Neural cell (in vitro differentiated cells): ENCODE results near the gene NPW. TPM values are rescaled to one million over a fixed set of nuclear protein-coding genes. Genes with fewer than 3 reads are reported as not detected.

Source experiments
- H2AFZ ChIP-seq: fragments of 200-600, 300-800 bp; sonication (generic), shearing (Covaris generic); 2 replicates; pipeline ENCODE4 v1.6.0; 2014; ENCODE audit warnings: low read depth, mild to moderate bottlenecking, antibody characterized with exemption, low read length, moderate library complexity
- H3F3A ChIP-seq: fragments of 200-600 bp; shearing (Covaris generic); 2 replicates; pipeline ENCODE4 v1.6.1; 2016; ENCODE audit warnings: mild to moderate bottlenecking, moderate library complexity, mixed read lengths, antibody characterized with exemption, low read length; ENCODE audit not compliant: insufficient read depth, poor library complexity, severe bottlenecking
- H3K27ac ChIP-seq: fragments of 200-600, 300-800 bp; sonication (generic), shearing (Covaris generic); 2 replicates; pipeline ENCODE4 v1.5.1; 2014; ENCODE audit warnings: mild to moderate bottlenecking, low read length, moderate library complexity
- H3K27me3 ChIP-seq: fragments of 300-800, 200-600 bp; sonication (generic), shearing (Covaris generic); 2 replicates; pipeline ENCODE4 v1.6.0; 2014; ENCODE audit warnings: mild to moderate bottlenecking, low read depth, low read length, moderate library complexity; ENCODE audit not compliant: insufficient read depth
- H3K36me3 ChIP-seq: fragments of 300-800, 200-600 bp; sonication (generic), shearing (Covaris generic); 2 replicates; pipeline ENCODE4 v1.5.1; 2014; ENCODE audit warnings: mild to moderate bottlenecking, antibody characterized with exemption, low read length, moderate library complexity; ENCODE audit not compliant: insufficient read depth
- H3K4me2 ChIP-seq: fragments of 300-800, 200-600 bp; sonication (generic), shearing (Covaris generic); 2 replicates; pipeline ENCODE4 v1.6.0; 2014; ENCODE audit warnings: mild to moderate bottlenecking, low read length
- H3K4me3 ChIP-seq: fragments of 300-800, 200-600 bp; sonication (generic), shearing (Covaris generic); 2 replicates; pipeline ENCODE4 v1.5.1; 2014; ENCODE audit warnings: mild to moderate bottlenecking, low read length, moderate library complexity
- H3K79me2 ChIP-seq: fragments of 200-600 bp; shearing (Covaris generic); replicated peaks from 2 replicates; pipeline ENCODE4 v1.6.0; 2014; ENCODE audit warnings: mild to moderate bottlenecking, low read length, moderate library complexity; ENCODE audit not compliant: insufficient read depth
- H3K9ac ChIP-seq: fragments of 300-800, 200-600 bp; sonication (generic), shearing (Covaris generic); 2 replicates; pipeline ENCODE4 v1.6.1; 2016; ENCODE audit warnings: mild to moderate bottlenecking, low read length, mixed read lengths
- H3K9me2 ChIP-seq: fragments of 200-600 bp; shearing (Covaris generic); 2 replicates; pipeline ENCODE4 v1.6.1; 2016; ENCODE audit warnings: mild to moderate bottlenecking, low read length, mixed read lengths; ENCODE audit not compliant: insufficient read depth
- H3K9me3 ChIP-seq: fragments of 200-600, 300-800 bp; sonication (generic), shearing (Covaris generic); 2 replicates; pipeline ENCODE4 v1.6.1; 2016; ENCODE audit warnings: mild to moderate bottlenecking, mixed run types, low read length, moderate library complexity, mixed read lengths
- H4K20me1 ChIP-seq: fragments of 200-600 bp; shearing (Covaris generic); 2 replicates; pipeline ENCODE4 v1.6.1; 2016; ENCODE audit warnings: mild to moderate bottlenecking, mixed run types; ENCODE audit not compliant: insufficient read depth
- EP300 ChIP-seq: fragments of 450-650 bp; conservative IDR thresholded peaks from 2 replicates; pipeline ENCODE4 v1.6.1; 2014; ENCODE audit warnings: antibody characterized with exemption, mild to moderate bottlenecking, moderate library complexity; ENCODE audit not compliant: poor library complexity, severe bottlenecking
- EZH2 ChIP-seq: fragments of 200-600, 300-800 bp; shearing (Covaris generic), sonication (generic); IDR thresholded peaks from 2 replicates; pipeline ENCODE4 v1.6.1; 2014; ENCODE audit warnings: antibody characterized with exemption, low read length, borderline replicate concordance, mild to moderate bottlenecking; ENCODE audit not compliant: insufficient read depth, poor library complexity, severe bottlenecking
- MXI1 ChIP-seq: fragments of 450-650 bp; conservative IDR thresholded peaks from 2 replicates; pipeline ENCODE4 v1.6.1; 2014; ENCODE audit warnings: antibody characterized with exemption, mild to moderate bottlenecking; ENCODE audit not compliant: poor library complexity, severe bottlenecking
- POLR2AphosphoS5 ChIP-seq: IDR thresholded peaks from 2 replicates; pipeline ENCODE4 v1.6.1; 2012
- RAD21 ChIP-seq: fragments of 450-650 bp; conservative IDR thresholded peaks from 2 replicates; pipeline ENCODE4 v1.6.1; 2014; ENCODE audit warnings: antibody characterized with exemption, mild to moderate bottlenecking, moderate library complexity
- SMC3 ChIP-seq: fragments of 450-650 bp; conservative IDR thresholded peaks from 2 replicates; pipeline ENCODE4 v1.6.1; 2014; ENCODE audit warnings: antibody characterized with exemption, mild to moderate bottlenecking, moderate library complexity; ENCODE audit not compliant: poor library complexity
- TAF1 ChIP-seq: IDR thresholded peaks from 2 replicates; pipeline ENCODE4 v1.6.1; 2012; ENCODE audit warnings: low read depth
- polyA plus RNA-seq: library from polyadenylated mRNA; depleted of rRNA; stranded (reverse); fragments of >200 nt; gene quantifications from 2 replicates; pipeline ENCODE4 v1.2.3, GENCODE V29; 2014
- TF ChIP-seq, protein P1 (sequence below): fragments of 450-650 bp; IDR thresholded peaks from 2 replicates; pipeline ENCODE4 v1.5.1; 2014; ENCODE audit warnings: antibody characterized with exemption, mild to moderate bottlenecking, moderate library complexity; ENCODE audit not compliant: poor library complexity, severe bottlenecking
- TF ChIP-seq, protein P2 (sequence below): IDR thresholded peaks from 2 replicates; pipeline ENCODE4 v1.6.1; 2012; ENCODE audit warnings: borderline replicate concordance

Gene NPW
- polyA plus RNA-seq, 1 donor from 2014 or later = not detected

DNA sequence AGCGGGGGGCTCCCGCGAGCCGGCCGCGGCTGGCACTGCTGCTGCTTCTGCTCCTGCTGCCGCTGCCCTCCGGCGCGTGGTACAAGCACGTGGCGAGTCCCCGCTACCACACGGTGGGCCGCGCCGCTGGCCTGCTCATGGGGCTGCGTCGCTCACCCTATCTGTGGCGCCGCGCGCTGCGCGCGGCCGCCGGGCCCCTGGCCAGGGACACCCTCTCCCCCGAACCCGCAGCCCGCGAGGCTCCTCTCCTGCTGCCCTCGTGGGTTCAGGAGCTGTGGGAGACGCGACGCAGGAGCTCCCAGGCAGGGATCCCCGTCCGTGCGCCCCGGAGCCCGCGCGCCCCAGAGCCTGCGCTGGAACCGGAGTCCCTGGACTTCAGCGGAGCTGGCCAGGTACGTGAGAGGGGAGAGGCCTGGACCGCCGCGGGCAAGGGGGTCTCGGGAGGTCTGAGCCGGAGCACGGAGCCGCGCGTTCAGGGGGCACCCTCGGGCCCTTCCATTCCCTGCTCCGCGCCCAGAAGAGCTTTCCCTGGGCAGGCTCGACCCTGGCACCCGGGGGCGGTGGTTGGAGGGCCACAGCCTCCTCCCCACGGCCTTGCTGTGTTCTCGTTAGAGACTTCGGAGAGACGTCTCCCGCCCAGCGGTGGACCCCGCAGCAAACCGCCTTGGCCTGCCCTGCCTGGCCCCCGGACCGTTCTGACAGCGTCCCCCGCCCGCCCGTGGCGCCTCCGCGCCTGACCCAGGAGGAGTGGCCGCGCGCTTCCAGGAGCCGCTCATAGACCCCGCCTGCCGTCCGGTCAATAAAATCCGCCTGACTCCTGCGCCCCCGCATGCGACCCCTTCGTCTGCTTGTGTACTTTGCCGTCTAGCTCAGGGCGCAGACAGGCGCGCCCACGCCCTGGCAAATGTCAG lies 591 bp downstream of the NPW start:
- Histone ChIP-seq H3K27ac (no peak overlapping the region), H3K79me2 (no peaks in the 10 kb centered on the region), H3K4me3 (peak overlapping the region; percentile 31), H2AFZ (no peak overlapping the region), H3K9ac (no peak overlapping the region), H3K36me3 (no peaks in the 10 kb centered on the region), H3K9me2 (no peaks in the 10 kb centered on the region), H3K9me3 (no peaks in the 10 kb centered on the region), H4K20me1 (no peaks in the 10 kb centered on the region), H3F3A (no peaks in the 10 kb centered on the region), H3K27me3 (peaks cover 41% of the 10 kb centered on the region), H3K4me2 (no peak overlapping the region)
- no peak for TF ChIP-seq RAD21
- TF ChIP-seq MXI1 = peak; percentile 42
- TF ChIP-seq EZH2 = no peak

DNA sequence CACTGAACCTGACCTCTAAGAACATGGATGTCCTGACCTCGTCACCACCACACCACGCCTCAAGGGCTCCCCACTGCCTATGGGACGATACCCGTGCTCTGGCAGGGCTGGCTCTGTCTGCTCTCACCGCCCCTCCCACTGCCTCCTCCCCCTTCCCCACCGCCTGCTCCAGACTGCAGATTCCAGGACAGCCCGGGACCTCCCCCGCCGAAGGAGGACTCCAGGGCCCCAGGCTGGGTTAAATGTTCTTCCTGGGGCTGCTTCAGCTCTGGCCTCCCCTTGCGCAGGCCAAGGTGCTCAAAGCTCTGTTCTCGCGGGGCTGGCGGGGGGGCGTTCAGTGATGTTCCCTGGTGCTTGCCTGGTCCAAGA lies 3.1 kb downstream of the NPW start:
- Histone ChIP-seq H3K27ac (no peak overlapping the region), H3K27me3 (peaks cover 53% of the 10 kb centered on the region), H3K36me3 (no peaks in the 10 kb centered on the region), H3K9me3 (no peaks in the 10 kb centered on the region), H2AFZ (no peak overlapping the region), H3K4me2 (no peak overlapping the region), H3K79me2 (no peaks in the 10 kb centered on the region), H4K20me1 (no peaks in the 10 kb centered on the region), H3K9me2 (no peaks in the 10 kb centered on the region), H3F3A (no peaks in the 10 kb centered on the region), H3K9ac (peak overlapping the region; percentile 44), H3K4me3 (peak overlapping the region; percentile 52)
- no peak for TF ChIP-seq TAF1

DNA sequence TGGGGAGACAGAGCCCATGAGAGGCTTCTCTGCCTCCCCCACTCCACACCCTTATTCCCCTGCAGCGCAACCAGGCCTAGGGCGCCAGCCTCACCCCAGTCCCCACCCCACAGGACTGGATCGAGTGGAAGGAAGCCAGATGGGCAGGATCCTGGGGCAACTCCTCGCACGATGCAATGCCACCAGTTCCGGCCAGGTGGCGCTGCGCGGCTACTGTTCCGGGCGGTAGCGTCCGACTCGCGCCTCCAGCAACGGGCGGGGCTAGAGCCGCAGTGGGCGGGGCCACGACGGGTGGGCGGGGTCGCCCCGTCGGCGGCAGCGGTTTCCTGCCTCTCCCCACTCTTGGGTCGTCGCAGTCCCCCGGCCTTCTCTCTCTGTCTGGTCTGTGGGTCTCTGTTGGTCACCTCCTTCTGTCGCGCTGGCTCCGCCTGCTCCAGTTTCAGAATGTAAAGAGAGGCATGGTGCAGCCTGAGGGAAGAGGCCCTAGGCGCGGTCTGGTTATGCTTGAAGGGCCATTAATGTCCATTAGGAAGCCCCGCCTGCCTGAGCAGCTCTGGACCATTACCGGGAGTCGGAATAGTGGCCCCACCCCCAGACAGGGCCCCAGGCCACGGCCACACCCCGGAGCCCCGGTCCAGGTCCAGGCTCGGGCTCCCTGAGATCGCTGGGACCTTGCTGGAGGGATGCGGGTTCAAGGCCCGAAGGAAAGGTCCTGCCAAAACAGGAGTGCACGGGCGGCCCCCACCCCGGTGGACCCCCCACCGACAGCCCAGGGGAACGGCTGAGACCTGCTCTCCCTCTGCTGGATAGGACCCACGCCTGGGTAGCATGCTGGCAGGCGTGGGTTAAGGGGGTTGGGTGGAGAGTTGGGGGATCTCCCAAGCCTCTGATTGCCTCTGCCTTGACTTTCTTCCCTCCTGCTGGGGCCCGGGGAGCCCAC lies 3.8 kb downstream of the NPW start:
- Histone ChIP-seq H3K27ac (no peak overlapping the region), H3K4me3 (peak overlapping the region; percentile 52), H3K36me3 (no peaks in the 10 kb centered on the region), H4K20me1 (no peaks in the 10 kb centered on the region), H3K9me2 (no peaks in the 10 kb centered on the region), H3K4me2 (no peak overlapping the region), H3K9me3 (no peaks in the 10 kb centered on the region), H3K9ac (peak overlapping the region; percentile 44), H3K79me2 (no peaks in the 10 kb centered on the region), H3F3A (no peaks in the 10 kb centered on the region), H2AFZ (no peak overlapping the region), H3K27me3 (peaks cover 55% of the 10 kb centered on the region)
- TF ChIP-seq, protein P1, sequence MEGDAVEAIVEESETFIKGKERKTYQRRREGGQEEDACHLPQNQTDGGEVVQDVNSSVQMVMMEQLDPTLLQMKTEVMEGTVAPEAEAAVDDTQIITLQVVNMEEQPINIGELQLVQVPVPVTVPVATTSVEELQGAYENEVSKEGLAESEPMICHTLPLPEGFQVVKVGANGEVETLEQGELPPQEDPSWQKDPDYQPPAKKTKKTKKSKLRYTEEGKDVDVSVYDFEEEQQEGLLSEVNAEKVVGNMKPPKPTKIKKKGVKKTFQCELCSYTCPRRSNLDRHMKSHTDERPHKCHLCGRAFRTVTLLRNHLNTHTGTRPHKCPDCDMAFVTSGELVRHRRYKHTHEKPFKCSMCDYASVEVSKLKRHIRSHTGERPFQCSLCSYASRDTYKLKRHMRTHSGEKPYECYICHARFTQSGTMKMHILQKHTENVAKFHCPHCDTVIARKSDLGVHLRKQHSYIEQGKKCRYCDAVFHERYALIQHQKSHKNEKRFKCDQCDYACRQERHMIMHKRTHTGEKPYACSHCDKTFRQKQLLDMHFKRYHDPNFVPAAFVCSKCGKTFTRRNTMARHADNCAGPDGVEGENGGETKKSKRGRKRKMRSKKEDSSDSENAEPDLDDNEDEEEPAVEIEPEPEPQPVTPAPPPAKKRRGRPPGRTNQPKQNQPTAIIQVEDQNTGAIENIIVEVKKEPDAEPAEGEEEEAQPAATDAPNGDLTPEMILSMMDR = peak; percentile 89
- TF ChIP-seq RAD21 (peak; percentile 80), TAF1 (no peak), MXI1 (peak; percentile 29), EZH2 (no peak), POLR2AphosphoS5 (no peak), SMC3 (peak; percentile 84), EP300 (no peak)
- TF ChIP-seq, protein P2, sequence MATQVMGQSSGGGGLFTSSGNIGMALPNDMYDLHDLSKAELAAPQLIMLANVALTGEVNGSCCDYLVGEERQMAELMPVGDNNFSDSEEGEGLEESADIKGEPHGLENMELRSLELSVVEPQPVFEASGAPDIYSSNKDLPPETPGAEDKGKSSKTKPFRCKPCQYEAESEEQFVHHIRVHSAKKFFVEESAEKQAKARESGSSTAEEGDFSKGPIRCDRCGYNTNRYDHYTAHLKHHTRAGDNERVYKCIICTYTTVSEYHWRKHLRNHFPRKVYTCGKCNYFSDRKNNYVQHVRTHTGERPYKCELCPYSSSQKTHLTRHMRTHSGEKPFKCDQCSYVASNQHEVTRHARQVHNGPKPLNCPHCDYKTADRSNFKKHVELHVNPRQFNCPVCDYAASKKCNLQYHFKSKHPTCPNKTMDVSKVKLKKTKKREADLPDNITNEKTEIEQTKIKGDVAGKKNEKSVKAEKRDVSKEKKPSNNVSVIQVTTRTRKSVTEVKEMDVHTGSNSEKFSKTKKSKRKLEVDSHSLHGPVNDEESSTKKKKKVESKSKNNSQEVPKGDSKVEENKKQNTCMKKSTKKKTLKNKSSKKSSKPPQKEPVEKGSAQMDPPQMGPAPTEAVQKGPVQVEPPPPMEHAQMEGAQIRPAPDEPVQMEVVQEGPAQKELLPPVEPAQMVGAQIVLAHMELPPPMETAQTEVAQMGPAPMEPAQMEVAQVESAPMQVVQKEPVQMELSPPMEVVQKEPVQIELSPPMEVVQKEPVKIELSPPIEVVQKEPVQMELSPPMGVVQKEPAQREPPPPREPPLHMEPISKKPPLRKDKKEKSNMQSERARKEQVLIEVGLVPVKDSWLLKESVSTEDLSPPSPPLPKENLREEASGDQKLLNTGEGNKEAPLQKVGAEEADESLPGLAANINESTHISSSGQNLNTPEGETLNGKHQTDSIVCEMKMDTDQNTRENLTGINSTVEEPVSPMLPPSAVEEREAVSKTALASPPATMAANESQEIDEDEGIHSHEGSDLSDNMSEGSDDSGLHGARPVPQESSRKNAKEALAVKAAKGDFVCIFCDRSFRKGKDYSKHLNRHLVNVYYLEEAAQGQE = no peak
